ENCODE results near the gene EID2B.

GRCh38 chr19:39518458-39518857 is 14.2 kb downstream of the EID2B start:
- TF ChIP-seq POLR2A (IDR thresholded peaks at IDR 0.05; ENCODE audit: low read length) (no peak), GATA1 (IDR thresholded peaks at IDR 0.05; ENCODE audit: low read depth, low read length) (no peak)

Data from erythroblast (primary cell).